Measurements from ENCODE around the gene IGF1.

DNA sequence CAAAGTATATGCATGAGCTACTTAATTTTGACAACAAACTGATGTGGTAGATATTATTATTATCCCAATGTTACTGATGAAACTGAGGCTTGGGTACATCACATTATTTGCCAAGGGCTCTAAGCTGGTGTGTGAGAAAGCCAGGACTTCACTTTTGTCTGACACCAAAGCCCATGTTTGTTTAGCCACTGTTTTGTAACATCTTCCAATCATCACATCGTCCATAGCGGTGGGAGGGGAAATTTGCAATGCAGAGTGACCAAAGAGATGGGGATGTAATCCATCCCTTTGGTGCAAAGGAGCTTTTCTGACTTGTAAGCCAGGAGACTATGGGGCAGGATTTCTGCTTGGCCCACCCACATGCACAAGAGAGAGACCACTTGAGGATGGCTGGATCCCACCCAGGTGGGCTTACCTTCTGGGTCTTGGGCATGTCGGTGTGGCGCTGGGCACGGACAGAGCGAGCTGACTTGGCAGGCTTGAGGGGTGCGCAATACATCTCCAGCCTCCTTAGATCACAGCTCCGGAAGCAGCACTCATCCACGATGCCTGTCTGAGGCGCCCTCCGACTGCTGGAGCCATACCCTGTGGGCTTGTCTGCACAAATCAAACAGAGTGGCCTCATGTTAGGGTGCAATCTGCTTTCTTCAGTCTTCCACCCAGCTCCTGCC is 61.1 kb downstream of the IGF1 start:
- TF ChIP-seq POLR2AphosphoS5 (IDR thresholded peaks at IDR 0.05; ENCODE audit: borderline replicate concordance, low read depth, low read length) (peak; percentile 42; the same call in 1 of the 2 replicates), EZH2 (IDR thresholded peaks at IDR 0.05) (no peak)
